Ectodermal cell (in vitro differentiated cells): ENCODE data around the gene GPBAR1.
"Not testable (repeated sequence)": the region's sequence is repeated elsewhere in the genome, so short reads cannot be mapped to it uniquely, and the experiment has no call there.

Experiments used
- H3K27ac ChIP-seq: 2 replicates; pipeline ENCODE4 v1.7.0; 2013; ENCODE audit warnings: mild to moderate bottlenecking, low read depth, low read length; ENCODE audit not compliant: insufficient read depth, poor library complexity, severe bottlenecking
- H3K27me3 ChIP-seq: 2 replicates; pipeline ENCODE4 v1.7.0; 2013; ENCODE audit warnings: mild to moderate bottlenecking, low read length; ENCODE audit not compliant: insufficient read depth, control insufficient read depth, poor library complexity, severe bottlenecking
- H3K36me3 ChIP-seq: one replicate; pipeline ENCODE4 v1.7.0; 2013; ENCODE audit warnings: low read length; ENCODE audit not compliant: control insufficient read depth, insufficient read depth
- H3K4me1 ChIP-seq: one replicate; pipeline ENCODE4 v1.7.0; 2013; ENCODE audit warnings: low read length; ENCODE audit not compliant: control insufficient read depth, insufficient read depth
- H3K4me3 ChIP-seq: 2 replicates; pipeline ENCODE4 v1.7.0; 2013; ENCODE audit warnings: low read depth, low read length, control low read depth; ENCODE audit not compliant: insufficient read depth
- H3K9me3 ChIP-seq: 2 replicates; pipeline ENCODE4 v1.7.0; 2013; ENCODE audit warnings: mild to moderate bottlenecking, low read length, moderate library complexity; ENCODE audit not compliant: control insufficient read depth
- WGBS, 2 experiments: methylation state at CpG; one replicate each; pipeline ENCODE4 v1.1.7; 2013; ENCODE audit warnings: missing lambda C conversion rate in 2 of 2; 5-methylcytosine and 5-hydroxymethylcytosine counted together

Gene GPBAR1

DNA sequence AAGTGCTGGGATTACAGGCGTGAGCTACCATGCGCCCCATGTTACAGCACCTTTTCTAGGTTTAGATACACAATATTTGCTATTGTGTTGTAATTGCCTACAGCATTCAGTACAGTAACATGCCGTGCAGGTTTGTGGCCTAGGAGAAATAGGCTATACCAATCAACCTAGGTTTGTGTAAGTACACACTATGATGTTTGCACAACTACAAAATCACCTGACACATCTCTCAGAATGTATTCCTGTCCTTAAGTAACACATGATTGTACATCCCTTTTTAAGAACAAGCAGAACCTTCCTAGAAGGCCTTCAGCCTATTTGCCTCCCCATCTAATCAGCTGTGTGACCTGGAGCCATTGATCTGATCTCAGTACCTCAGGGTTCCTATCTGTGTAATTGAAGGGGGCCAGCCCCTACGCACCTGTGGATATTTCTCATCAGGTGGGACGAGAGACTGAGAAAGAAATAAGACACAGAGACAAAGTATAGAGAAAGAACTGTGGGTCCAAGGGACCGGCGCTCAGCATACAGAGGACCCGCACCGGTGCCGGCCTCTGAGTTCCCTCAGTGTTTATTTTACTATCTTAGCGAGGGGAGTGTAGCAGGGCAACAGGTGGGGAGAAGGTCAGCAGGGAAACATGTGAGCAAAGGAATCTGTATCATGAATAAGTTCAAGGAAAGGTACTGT lies 50.2 kb downstream of the GPBAR1 start:
- 93% methylated on average over 11 of the region's 11 CpGs for WGBS, 2 experiments
- Histone ChIP-seq H3K4me3 (no peak overlapping the region), H3K4me1 (no peaks in the 10 kb centered on the region), H3K27ac (no peak overlapping the region), H3K9me3 (no peaks in the 10 kb centered on the region), H3K36me3 (no peaks in the 10 kb centered on the region), H3K27me3 (no peaks in the 10 kb centered on the region)

DNA sequence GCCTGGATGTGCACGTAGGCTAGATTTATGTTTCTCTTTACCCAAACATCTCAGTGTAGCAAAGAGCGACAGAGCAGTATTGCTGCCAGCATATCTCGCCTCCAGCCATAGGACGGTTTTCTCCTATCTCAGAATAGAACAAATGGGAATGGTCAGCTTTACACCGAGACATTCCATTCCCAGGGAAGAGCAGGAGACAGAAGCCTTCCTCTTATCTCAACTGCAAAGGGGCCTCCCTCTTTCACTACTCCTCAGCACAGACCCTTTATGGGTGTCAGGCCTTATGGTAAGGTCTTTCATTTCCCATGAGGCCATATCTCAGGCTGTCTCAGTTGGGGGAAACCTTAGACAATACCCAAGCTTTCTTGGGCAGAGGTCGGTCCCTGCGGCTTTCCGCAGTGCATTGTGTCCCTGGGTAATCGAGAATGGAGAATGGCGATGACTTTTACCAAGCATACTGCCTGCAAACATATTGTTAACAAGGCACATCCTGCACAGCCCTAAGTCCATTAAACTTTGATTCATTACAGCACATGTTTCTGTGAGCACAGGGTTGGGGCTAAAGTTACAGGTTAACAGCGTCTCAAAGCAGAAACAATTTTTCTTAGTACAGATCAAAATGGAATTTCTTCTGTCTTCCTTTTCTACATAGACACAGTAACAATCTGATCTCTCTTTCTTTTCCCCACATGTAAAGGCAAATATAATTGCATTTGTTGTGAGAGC lies 50.9 kb downstream of the GPBAR1 start:
- 80 to 86% methylated on average over 10 to 11 of the region's 11 CpGs for WGBS, 2 experiments

DNA sequence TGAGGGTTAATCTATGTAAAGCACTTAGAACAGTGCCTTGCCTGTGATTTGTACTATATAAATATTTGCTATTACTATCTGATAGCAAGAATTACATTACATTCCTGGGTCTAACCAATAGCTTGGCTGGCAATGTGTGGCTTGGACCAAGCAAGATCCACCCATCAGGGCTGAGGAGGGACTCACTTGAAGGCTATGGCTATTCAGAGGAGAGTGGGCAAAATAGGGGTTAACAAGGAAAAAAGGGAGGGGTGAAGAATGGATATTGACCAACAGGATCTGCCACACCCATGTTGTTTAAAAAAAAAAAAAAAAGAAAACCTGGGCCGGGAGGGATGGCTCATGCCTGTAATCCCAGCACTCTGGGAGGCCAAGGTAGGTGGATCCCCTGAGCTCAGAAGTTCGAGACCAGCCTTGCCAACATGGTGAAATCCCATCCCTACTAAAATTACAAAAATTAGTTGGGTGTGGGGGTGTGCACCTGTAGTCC lies 51.5 kb downstream of the GPBAR1 start:
- no peak overlapping the region for H3K27ac ChIP-seq
- no peaks in the 10 kb centered on the region for H3K27me3 ChIP-seq
- no peak overlapping the region for H3K4me3 ChIP-seq
- no peaks in the 10 kb centered on the region for H3K4me1 ChIP-seq
- WGBS, 2 experiments: 63% methylated on average over 2 of the region's 2 CpGs; no CpG with 5 or more reads in 1 of the 2 experiments
- no peaks in the 10 kb centered on the region for H3K9me3 ChIP-seq
- no peaks in the 10 kb centered on the region for H3K36me3 ChIP-seq

More for the DNA sequence above, 50.9 kb downstream of the GPBAR1 start:
- not testable (repeated sequence) for H3K4me1 ChIP-seq, H3K9me3 ChIP-seq, H3K36me3 ChIP-seq, H3K27me3 ChIP-seq, H3K27ac ChIP-seq, H3K4me3 ChIP-seq

DNA sequence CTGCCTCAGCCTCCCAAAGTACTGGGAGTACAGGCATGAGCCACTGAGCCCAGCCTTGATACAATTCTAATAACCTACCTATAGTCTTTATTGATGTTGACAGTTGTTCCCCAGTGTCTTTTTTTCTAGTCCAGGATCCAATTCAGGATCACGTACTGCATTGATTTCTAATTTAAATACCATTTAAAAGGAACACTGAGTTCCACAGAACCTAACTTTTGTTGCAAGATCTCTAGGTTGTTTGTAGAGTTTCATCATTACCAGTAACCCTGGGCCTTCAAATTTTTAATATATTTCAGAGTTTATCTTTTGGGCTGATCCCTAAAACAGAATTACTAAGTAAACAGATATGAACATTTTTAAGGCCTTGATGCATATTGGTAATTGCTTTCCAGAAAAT lies 52.5 kb downstream of the GPBAR1 start:
- no peaks in the 10 kb centered on the region for H3K27me3 ChIP-seq
- no peaks in the 10 kb centered on the region for H3K9me3 ChIP-seq
- no peaks in the 10 kb centered on the region for H3K4me1 ChIP-seq
- no peaks in the 10 kb centered on the region for H3K36me3 ChIP-seq
- no peak overlapping the region for H3K27ac ChIP-seq
- no peak overlapping the region for H3K4me3 ChIP-seq
- 91% methylated on average over 1 of the region's 1 CpG for WGBS, 2 experiments
